Panc1 (cell line): ENCODE data around the gene LSM5. TPM values are rescaled to one million over a fixed set of nuclear protein-coding genes. Genes with fewer than 3 reads are reported as not detected.

ENCODE experiments used
- ATAC-seq: fragments of 200-7000 bp; cut with Tn5 transposase; 2 replicates; pipeline ENCODE4 v1.9.1; 2020; ENCODE audit warnings: mild to moderate bottlenecking, moderate library complexity
- BruUV-seq: library from RNA; stranded (reverse); fragments of 400-500 nt; replicated peaks from 2 replicates; lab custom pipeline; 2021; lab: Mats Ljungman, UMichigan
- CTCF ChIA-PET: fragments of 300-600 bp; sonication (Branson Sonifier 250); formaldehyde crosslinking; loops from one replicate; lab custom pipeline; 2022; ENCODE audit warnings: antibody characterized with exemption; lab: Charles Lee
- POLR2A ChIA-PET: fragments of 300-600 bp; sonication (Branson Sonifier 250); formaldehyde crosslinking; loops from one replicate; lab custom pipeline; 2022; ENCODE audit warnings: antibody characterized with exemption; lab: Charles Lee
- DNase-seq: peaks from one replicate; pipeline ENCODE4 v3.0.0-alpha.2; 2010; ENCODE audit warnings: low read depth, low spot score
- H3K27ac ChIP-seq: 2 replicates; pipeline ENCODE4 v1.5.1; 2011; ENCODE audit warnings: mild to moderate bottlenecking, low read length, inconsistent platforms
- H3K27me3 ChIP-seq: fragments of 200-500 bp; sonication (Bioruptor generic); 2 replicates; pipeline ENCODE4 v1.6.0; 2014; ENCODE audit warnings: low read length, inconsistent platforms; ENCODE audit not compliant: control insufficient read depth, insufficient read depth
- H3K36me3 ChIP-seq: fragments of 200-500 bp; sonication (Bioruptor generic); 2 replicates; pipeline ENCODE4 v1.5.1; 2014; ENCODE audit warnings: inconsistent platforms, mild to moderate bottlenecking, low read length, moderate library complexity; ENCODE audit not compliant: control insufficient read depth, insufficient read depth
- H3K4me1 ChIP-seq: 2 replicates; pipeline ENCODE4 v1.5.1; 2011; ENCODE audit warnings: inconsistent platforms, mild to moderate bottlenecking, low read length, moderate library complexity; ENCODE audit not compliant: control insufficient read depth, insufficient read depth
- H3K4me3 ChIP-seq, 2 experiments: 2 replicates each; pipeline ENCODE4 v1.5.1; 2011 to 2012; ENCODE audit warnings: low read depth in 2 of 2, low read length in 2 of 2, mild to moderate bottlenecking in 2 of 2, inconsistent platforms in 1 of 2, moderate library complexity in 1 of 2
- H3K9me3 ChIP-seq: fragments of 200-500 bp; sonication (Bioruptor generic); 2 replicates; pipeline ENCODE4 v1.5.1; 2014; ENCODE audit warnings: low read depth, mild to moderate bottlenecking, inconsistent platforms, low read length, moderate library complexity; ENCODE audit not compliant: control insufficient read depth, insufficient read depth
- CTCF ChIP-seq: fragments of 450-650 bp; IDR thresholded peaks from 2 replicates; pipeline ENCODE4 v1.5.1; 2017; ENCODE audit warnings: mild to moderate bottlenecking
- POLR2AphosphoS5 ChIP-seq: IDR thresholded peaks from 2 replicates; pipeline ENCODE4 v1.6.1; 2012; ENCODE audit warnings: mild to moderate bottlenecking, low read depth, low read length, moderate library complexity
- REST ChIP-seq, 2 experiments: IDR thresholded peaks; 2 replicates each; pipeline ENCODE4 v1.6.1; 2011 to 2012; ENCODE audit warnings: low read depth in 2 of 2, control low read depth in 1 of 2, low read length in 1 of 2, mild to moderate bottlenecking in 1 of 2, moderate library complexity in 1 of 2; ENCODE audit not compliant: insufficient read depth in 1 of 2
- SIN3A ChIP-seq: IDR thresholded peaks from 2 replicates; pipeline ENCODE4 v1.6.1; 2012; ENCODE audit warnings: low read depth, mild to moderate bottlenecking, low read length, moderate library complexity, borderline replicate concordance; ENCODE audit not compliant: insufficient read depth
- TCF7L2 ChIP-seq: IDR thresholded peaks from 2 replicates; pipeline ENCODE4 v1.6.1; 2011; ENCODE audit warnings: mild to moderate bottlenecking, low read depth, low read length, inconsistent platforms
- in situ Hi-C: cut with HindIII; loops from 2 replicates; pipeline ENCODE4 v1.10.0; 2016; ENCODE audit warnings: low sequenced_read_pairs, low pct_unique_long_range_greater_than_20kb
- intact Hi-C: fragments of 100-400 bp; cut with micrococcal nuclease; formaldehyde crosslinking; loops from one replicate; pipeline ENCODE4 v1.10.0; 2022; ENCODE audit not compliant: unreplicated experiment
- total RNA-seq: library from RNA; stranded (reverse); gene quantifications from one replicate; pipeline ENCODE4 v1.2.1, GENCODE V29; 2021; ENCODE audit not compliant: unreplicated experiment

Gene LSM5
- total RNA-seq, 1 experiment from 2014 or later = 109 TPM

- ATAC-seq = no peak
- Histone ChIP-seq H3K9me3 (no peaks in the 10 kb centered on the region), H3K4me3 (no peak overlapping the region), H3K27ac (no peak overlapping the region), H3K27me3 (no peaks in the 10 kb centered on the region), H3K4me1 (no peaks in the 10 kb centered on the region), H3K36me3 (no peaks in the 10 kb centered on the region)
- ChIA-PET CTCF (no interaction called here), POLR2A (interaction anchor here (1.1 kb wide), 1 partner anchor 36 kb away, joined by 3 read pairs; no protein-coding TSS in a partner anchor)
- TF ChIP-seq CTCF (no peak), TCF7L2 (no peak), POLR2AphosphoS5 (no peak), REST (IDR thresholded peaks at IDR 0.05; ENCODE audit: insufficient read depth in 1 of 2, low read depth in 2 of 2, low read length in 1 of 2) (no peak), SIN3A (no peak)
- in situ Hi-C loops (no loop called here), intact Hi-C loops (no loop called here)
- BruUV-seq = no TSS peak
- DNase-seq = no peak
Observed at GRCh38 chr7:32532086-32532485, 41.9 kb upstream of the LSM5 start.

GRCh38 chr7:32531402-32531801, 41.2 kb upstream of the LSM5 start:
- BruUV-seq = no TSS peak
- ChIA-PET CTCF (no interaction called here), POLR2A (interaction anchor here (0.6 to 1.1 kb wide), 2 partner anchors 35 to 52 kb away, joined by 3 to 23 read pairs; no protein-coding TSS in a partner anchor)
- H3K9me3 ChIP-seq = no peaks in the 10 kb centered on the region
- DNase-seq (no peak), ATAC-seq (no peak)
- in situ Hi-C loops = no loop called here
- intact Hi-C loops = no loop called here
- H3K27ac ChIP-seq = no peak overlapping the region
- no peak for TF ChIP-seq REST (IDR thresholded peaks at IDR 0.05; ENCODE audit: insufficient read depth in 1 of 2, low read depth in 2 of 2, low read length in 1 of 2)
- TF ChIP-seq CTCF = no peak
- no peak for TF ChIP-seq POLR2AphosphoS5
- no peak for TF ChIP-seq SIN3A
- TF ChIP-seq TCF7L2 = no peak
- no peaks in the 10 kb centered on the region for H3K27me3 ChIP-seq
- H3K4me1 ChIP-seq = no peaks in the 10 kb centered on the region
- no peaks in the 10 kb centered on the region for H3K36me3 ChIP-seq
- H3K4me3 ChIP-seq = no peak overlapping the region
